Breast epithelium (tissue), 4 donors: ENCODE measurements around the gene TMEM141. TPM values are rescaled to one million over a fixed set of nuclear protein-coding genes. Genes with fewer than 3 reads are reported as not detected.

Experiments used
- DNase-seq, 2 donors: peaks; one replicate each; pipeline ENCODE4 v3.0.0-alpha.2; 2019; ENCODE audit warnings: low spot score in 2 of 2
- H3K27ac ChIP-seq, 2 donors: fragments of 200-600 bp; sonication (generic) in 1 of 2; one replicate each; pipeline ENCODE4 v1.5.1; 2016 to 2019; ENCODE audit warnings: mild to moderate bottlenecking in 1 of 2
- H3K27me3 ChIP-seq, 2 donors: fragments of 200-600 bp; sonication (generic) in 1 of 2; one replicate each; pipeline versions ENCODE4 v1.5.1 to v1.6.0; 2017 to 2019; ENCODE audit warnings: control low read depth in 1 of 2, mild to moderate bottlenecking in 1 of 2
- H3K36me3 ChIP-seq: fragments of 200-600 bp; one replicate; pipeline ENCODE4 v1.5.1; 2019
- H3K4me1 ChIP-seq, 2 donors: fragments of 200-600 bp; sonication (generic); one replicate each; pipeline ENCODE4 v1.5.1; 2016 to 2019; ENCODE audit warnings: control low read depth in 1 of 2
- H3K4me3 ChIP-seq, 3 donors: fragments of 200-600 bp; sonication (generic); 1 replicate in 2 of 3; 2 replicates in 1 of 3; pipeline ENCODE4 v1.5.1; 2016 to 2019; ENCODE audit warnings: mild to moderate bottlenecking in 3 of 3, moderate library complexity in 2 of 3
- H3K9me3 ChIP-seq, 2 donors: fragments of 200-600 bp; sonication (generic) in 1 of 2; one replicate each; pipeline ENCODE4 v1.5.1; 2016 to 2019; ENCODE audit warnings: control low read depth in 1 of 2
- POLR2A ChIP-seq: fragments of 450-650 bp; IDR thresholded peaks from one replicate; pipeline ENCODE4 v1.6.1; 2016; ENCODE audit warnings: antibody characterized with exemption, mild to moderate bottlenecking, moderate library complexity
- POLR2AphosphoS5 ChIP-seq, 3 donors: sonication (generic); formaldehyde crosslinking; IDR thresholded peaks; one replicate each; pipeline ENCODE4 v1.6.1; 2017; ENCODE audit warnings: antibody characterized with exemption in 3 of 3
- intact Hi-C: fragments of 100-400 bp; cut with DNase I; formaldehyde crosslinking; loops from one replicate; pipeline ENCODE4 v1.15.1; 2023; ENCODE audit warnings: low total_unique reads
- total RNA-seq, 3 donors: library from RNA; depleted of rRNA; stranded (reverse); fragments of >200 nt; gene quantifications; one replicate each; pipeline ENCODE4 v1.1.0, GENCODE V29; 2016
- TF ChIP-seq, protein P1 (sequence below), 3 donors: fragments of 450-650 bp; IDR thresholded peaks; one replicate each; pipeline ENCODE4 v1.5.1; 2016 to 2017; ENCODE audit warnings: antibody characterized with exemption in 3 of 3, mild to moderate bottlenecking in 3 of 3, moderate library complexity in 3 of 3

The TMEM141 gene
- total RNA-seq, 3 donors from 2014 or later = 85.8 to 121 (median 103) TPM

DNA sequence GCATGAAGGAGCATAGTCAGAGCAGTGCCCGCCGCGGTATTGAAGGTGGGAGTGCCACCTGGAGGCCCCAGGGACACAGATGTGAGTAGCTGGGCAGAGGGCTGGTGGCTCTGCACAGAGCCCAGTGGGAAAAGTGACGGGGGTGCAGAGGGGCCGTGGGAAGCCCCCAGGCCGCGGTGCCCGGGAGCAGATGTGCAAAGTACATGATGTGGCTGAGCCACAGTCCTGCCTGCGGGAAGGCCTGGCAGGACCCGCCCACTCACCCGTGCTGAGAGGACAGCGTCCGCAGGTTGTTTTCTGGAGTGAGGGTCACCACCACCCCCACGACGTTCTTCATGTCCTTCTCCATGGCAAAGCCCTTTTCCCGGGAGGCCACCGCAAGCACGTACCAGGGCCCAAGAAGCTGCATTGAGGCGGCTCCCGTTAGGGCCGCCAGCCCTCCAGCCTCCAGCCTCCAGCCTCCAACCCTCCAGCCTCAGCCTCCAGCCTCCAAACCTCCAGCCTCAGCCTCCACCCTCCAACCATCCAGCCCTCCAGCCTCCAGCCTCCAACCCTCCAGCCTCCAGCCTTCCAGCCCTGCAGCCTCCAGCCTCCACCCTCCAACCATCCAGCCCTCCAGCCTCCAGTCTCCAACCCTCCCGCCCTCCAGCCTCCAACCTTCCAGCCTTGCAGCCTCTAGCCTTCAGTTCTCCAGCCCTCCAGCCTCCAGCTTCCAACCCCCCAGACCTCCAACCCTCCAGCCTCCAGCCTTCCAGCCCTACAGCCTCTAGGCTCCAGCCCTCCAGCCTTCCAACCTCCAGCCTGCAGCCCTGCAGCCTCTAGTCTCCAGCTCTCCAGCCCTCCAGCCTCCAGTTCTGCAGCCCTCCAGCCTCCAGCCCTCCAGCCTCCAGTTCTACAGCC, 43.7 kb upstream of the TMEM141 start:
- Histone ChIP-seq H3K4me1 (no peaks in the 10 kb centered on the region), H3K27ac (no peak overlapping the region), H3K36me3 (no peaks in the 10 kb centered on the region), H3K9me3 (peaks cover 0 to 13% of the 10 kb centered on the region in 2 donors), H3K27me3 (peaks cover under 1 to 22% of the 10 kb centered on the region in 2 donors), H3K4me3 (no peak overlapping the region)
- intact Hi-C loops = no loop called here
- TF ChIP-seq POLR2A (no peak), POLR2AphosphoS5 (IDR thresholded peaks at IDR 0.05) (no peak)
- TF ChIP-seq, protein P1, sequence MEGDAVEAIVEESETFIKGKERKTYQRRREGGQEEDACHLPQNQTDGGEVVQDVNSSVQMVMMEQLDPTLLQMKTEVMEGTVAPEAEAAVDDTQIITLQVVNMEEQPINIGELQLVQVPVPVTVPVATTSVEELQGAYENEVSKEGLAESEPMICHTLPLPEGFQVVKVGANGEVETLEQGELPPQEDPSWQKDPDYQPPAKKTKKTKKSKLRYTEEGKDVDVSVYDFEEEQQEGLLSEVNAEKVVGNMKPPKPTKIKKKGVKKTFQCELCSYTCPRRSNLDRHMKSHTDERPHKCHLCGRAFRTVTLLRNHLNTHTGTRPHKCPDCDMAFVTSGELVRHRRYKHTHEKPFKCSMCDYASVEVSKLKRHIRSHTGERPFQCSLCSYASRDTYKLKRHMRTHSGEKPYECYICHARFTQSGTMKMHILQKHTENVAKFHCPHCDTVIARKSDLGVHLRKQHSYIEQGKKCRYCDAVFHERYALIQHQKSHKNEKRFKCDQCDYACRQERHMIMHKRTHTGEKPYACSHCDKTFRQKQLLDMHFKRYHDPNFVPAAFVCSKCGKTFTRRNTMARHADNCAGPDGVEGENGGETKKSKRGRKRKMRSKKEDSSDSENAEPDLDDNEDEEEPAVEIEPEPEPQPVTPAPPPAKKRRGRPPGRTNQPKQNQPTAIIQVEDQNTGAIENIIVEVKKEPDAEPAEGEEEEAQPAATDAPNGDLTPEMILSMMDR (IDR thresholded peaks at IDR 0.05) = no peak
- DNase-seq = no peak

DNA sequence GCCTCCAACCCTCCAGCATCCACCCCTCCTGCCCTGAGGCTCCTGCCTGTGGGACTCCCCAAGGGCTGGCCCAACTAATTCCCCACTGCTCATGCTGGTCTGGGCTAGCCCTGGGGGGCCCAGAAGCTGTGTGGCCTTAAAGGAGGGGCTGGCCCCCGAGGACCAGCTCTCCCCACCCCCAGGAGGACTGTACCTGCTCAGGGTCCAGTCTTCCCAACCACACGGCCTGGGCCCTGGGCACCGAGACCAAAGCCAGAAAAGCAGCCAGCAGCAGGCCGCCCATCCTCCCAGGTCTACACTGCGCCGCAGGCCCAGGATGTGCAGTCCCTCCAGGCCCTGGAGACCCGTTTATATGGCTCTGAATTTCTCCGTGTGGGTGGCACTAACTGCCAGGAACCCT, 42.9 kb upstream of the TMEM141 start, which contains the start of gene LCN6:
Gene LCN6, minus strand, starts transcription at position 325 of the 400 bp plus-strand sequence. Its CDS starts 42 bp downstream, at position 283.
- intact Hi-C loops = no loop called here
- Histone ChIP-seq H3K27me3 (peaks cover 0 to 14% of the 10 kb centered on the region in 2 donors), H3K36me3 (no peaks in the 10 kb centered on the region), H3K9me3 (peaks cover 0 to 14% of the 10 kb centered on the region in 2 donors), H3K27ac (no peak within 1 kb of the TSS), H3K4me1 (no peaks in the 10 kb centered on the region), H3K4me3 (no peak within 1 kb of the TSS)
- TF ChIP-seq, protein P1 (IDR thresholded peaks at IDR 0.05) = no peak
- TF ChIP-seq POLR2AphosphoS5 (IDR thresholded peaks at IDR 0.05) = no peak
- no peak for TF ChIP-seq POLR2A
- DNase-seq = no peak

- no peaks in the 10 kb centered on the region for H3K4me1 ChIP-seq
- H3K27me3 ChIP-seq = peaks cover 0 to 7% of the 10 kb centered on the region in 2 donors
- intact Hi-C loops = no loop called here
- TF ChIP-seq POLR2A (no peak), POLR2AphosphoS5 (IDR thresholded peaks at IDR 0.05) (no peak)
- TF ChIP-seq, protein P1 (IDR thresholded peaks at IDR 0.05) = no peak
- H3K4me3 ChIP-seq = no peak overlapping the region
- peaks cover 4 to 14% of the 10 kb centered on the region in 2 donors for H3K9me3 ChIP-seq
- no peak overlapping the region for H3K27ac ChIP-seq
- no peaks in the 10 kb centered on the region for H3K36me3 ChIP-seq
- no peak for DNase-seq
Measured at GRCh38 chr9:136748666-136749611, 42.2 kb upstream of the TMEM141 start.

GRCh38 chr9:136750526-136750925, 40.6 kb upstream of the TMEM141 start:
- intact Hi-C loops = no loop called here
- H3K9me3 ChIP-seq = peaks cover 10 to 14% of the 10 kb centered on the region in 2 donors
- DNase-seq = no peak
- TF ChIP-seq, protein P1 (IDR thresholded peaks at IDR 0.05) = no peak
- TF ChIP-seq POLR2AphosphoS5 (IDR thresholded peaks at IDR 0.05) (no peak), POLR2A (no peak)
- no peak overlapping the region for H3K4me3 ChIP-seq
- H3K36me3 ChIP-seq = no peaks in the 10 kb centered on the region
- no peaks in the 10 kb centered on the region for H3K4me1 ChIP-seq
- no peaks in the 10 kb centered on the region for H3K27me3 ChIP-seq
- no peak overlapping the region for H3K27ac ChIP-seq
